Endothelial cell of umbilical vein (primary cell): Measurements from ENCODE around the gene ABCC5.

Experiments used
- EZH2 ChIP-seq: IDR thresholded peaks from 2 replicates; pipeline ENCODE4 v1.6.1; 2012; ENCODE audit warnings: borderline replicate concordance, low read depth, mild to moderate bottlenecking, moderate library complexity, low read length, inconsistent platforms; ENCODE audit not compliant: severe bottlenecking
- GATA2 ChIP-seq: IDR thresholded peaks from 2 replicates; pipeline ENCODE4 v1.7.0; 2011; ENCODE audit warnings: low read depth, mild to moderate bottlenecking, moderate library complexity, mixed read lengths, low read length; ENCODE audit not compliant: insufficient read length, insufficient read depth
- MYC ChIP-seq: IDR thresholded peaks from one replicate; pipeline ENCODE4 v1.6.1; 2011; ENCODE audit warnings: mild to moderate bottlenecking, low read depth, low read length
- POLR2A ChIP-seq: IDR thresholded peaks from 2 replicates; pipeline ENCODE4 v1.6.1; 2012; ENCODE audit warnings: low read depth, mild to moderate bottlenecking, control low read depth, low read length
- POLR2AphosphoS5 ChIP-seq: IDR thresholded peaks from 2 replicates; pipeline ENCODE4 v1.6.1; 2012; ENCODE audit warnings: low read depth, mild to moderate bottlenecking, control low read depth, low read length, moderate library complexity; ENCODE audit not compliant: insufficient read depth
- TF ChIP-seq, protein P1 (sequence below), 2 donors: IDR thresholded peaks; 1 replicate in 1 of 2; 2 replicates in 1 of 2; pipeline ENCODE4 v1.5.1; 2011; ENCODE audit warnings: low read length in 2 of 2, mild to moderate bottlenecking in 2 of 2, moderate library complexity in 2 of 2, control low read depth in 1 of 2, inconsistent platforms in 1 of 2, low read depth in 1 of 2; ENCODE audit not compliant: insufficient read depth in 1 of 2; ENCODE audit errors: extremely low read depth in 1 of 2
- TF ChIP-seq, protein P2 (sequence below): IDR thresholded peaks from 2 replicates; pipeline ENCODE4 v1.6.1; 2011; ENCODE audit not compliant: insufficient read depth, insufficient read length

DNA sequence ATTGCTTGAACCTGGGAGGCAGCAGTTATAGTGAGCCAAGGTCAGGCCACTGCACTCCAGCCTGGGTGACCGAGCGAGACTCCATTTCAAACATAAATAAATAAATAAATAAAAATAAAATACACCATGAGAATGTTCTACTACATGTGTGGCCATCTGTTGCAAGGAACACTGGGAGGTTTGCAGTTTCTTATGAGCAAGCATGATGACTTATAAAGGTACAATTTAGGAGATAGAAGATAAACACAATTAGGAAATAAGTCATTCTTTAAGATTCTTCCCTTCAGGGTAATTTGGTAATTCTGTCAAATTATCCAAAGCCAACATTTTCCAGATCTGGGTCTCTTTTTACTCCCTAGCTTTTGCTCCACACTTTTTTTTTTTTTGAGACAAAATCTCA, 48.5 kb upstream of the ABCC5 start:
- TF ChIP-seq, protein P1, sequence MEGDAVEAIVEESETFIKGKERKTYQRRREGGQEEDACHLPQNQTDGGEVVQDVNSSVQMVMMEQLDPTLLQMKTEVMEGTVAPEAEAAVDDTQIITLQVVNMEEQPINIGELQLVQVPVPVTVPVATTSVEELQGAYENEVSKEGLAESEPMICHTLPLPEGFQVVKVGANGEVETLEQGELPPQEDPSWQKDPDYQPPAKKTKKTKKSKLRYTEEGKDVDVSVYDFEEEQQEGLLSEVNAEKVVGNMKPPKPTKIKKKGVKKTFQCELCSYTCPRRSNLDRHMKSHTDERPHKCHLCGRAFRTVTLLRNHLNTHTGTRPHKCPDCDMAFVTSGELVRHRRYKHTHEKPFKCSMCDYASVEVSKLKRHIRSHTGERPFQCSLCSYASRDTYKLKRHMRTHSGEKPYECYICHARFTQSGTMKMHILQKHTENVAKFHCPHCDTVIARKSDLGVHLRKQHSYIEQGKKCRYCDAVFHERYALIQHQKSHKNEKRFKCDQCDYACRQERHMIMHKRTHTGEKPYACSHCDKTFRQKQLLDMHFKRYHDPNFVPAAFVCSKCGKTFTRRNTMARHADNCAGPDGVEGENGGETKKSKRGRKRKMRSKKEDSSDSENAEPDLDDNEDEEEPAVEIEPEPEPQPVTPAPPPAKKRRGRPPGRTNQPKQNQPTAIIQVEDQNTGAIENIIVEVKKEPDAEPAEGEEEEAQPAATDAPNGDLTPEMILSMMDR (IDR thresholded peaks at IDR 0.05; ENCODE audit: extremely low read depth in 1 of 2, insufficient read depth in 1 of 2, low read depth in 1 of 2, low read length in 2 of 2): no peak
- TF ChIP-seq, protein P2, sequence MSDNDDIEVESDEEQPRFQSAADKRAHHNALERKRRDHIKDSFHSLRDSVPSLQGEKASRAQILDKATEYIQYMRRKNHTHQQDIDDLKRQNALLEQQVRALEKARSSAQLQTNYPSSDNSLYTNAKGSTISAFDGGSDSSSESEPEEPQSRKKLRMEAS: no peak
- no peak for TF ChIP-seq GATA2
- TF ChIP-seq POLR2A: no peak
- TF ChIP-seq EZH2: no peak
- no peak for TF ChIP-seq POLR2AphosphoS5
- no peak for TF ChIP-seq MYC
